DMS79 (cell line): Measurements from ENCODE around the gene FAM50B.
"Not testable (repeated sequence)": the region's sequence is repeated elsewhere in the genome, so short reads cannot be mapped to it uniquely, and the experiment has no call there.

ENCODE experiments used
- DNase-seq: peaks from one replicate; lab custom pipeline; 2025; lab: John Stamatoyannopoulos, UW

The FAM50B gene

DNA sequence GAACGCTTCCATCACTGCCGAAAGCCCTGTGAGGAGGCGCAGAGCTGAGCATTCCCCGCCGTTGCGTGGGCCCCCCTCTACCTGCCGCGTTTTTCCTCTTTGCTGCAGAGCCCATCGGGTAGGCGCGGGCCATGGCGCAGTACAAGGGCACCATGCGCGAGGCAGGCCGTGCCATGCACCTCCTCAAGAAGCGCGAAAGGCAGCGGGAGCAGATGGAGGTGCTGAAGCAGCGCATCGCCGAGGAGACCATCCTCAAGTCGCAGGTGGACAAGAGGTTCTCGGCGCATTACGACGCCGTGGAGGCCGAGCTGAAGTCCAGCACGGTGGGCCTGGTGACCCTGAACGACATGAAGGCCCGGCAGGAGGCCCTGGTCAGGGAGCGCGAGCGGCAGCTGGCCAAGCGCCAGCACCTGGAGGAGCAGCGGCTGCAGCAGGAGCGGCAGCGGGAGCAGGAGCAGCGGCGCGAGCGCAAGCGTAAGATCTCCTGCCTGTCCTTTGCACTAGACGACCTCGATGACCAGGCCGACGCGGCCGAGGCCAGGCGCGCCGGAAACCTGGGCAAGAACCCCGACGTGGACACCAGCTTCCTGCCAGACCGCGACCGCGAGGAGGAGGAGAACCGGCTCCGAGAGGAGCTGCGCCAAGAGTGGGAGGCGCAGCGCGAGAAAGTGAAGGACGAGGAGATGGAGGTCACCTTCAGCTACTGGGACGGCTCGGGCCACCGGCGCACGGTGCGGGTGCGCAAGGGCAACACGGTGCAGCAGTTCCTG is 693 bp downstream of the FAM50B start:
- no peak for DNase-seq

DNA sequence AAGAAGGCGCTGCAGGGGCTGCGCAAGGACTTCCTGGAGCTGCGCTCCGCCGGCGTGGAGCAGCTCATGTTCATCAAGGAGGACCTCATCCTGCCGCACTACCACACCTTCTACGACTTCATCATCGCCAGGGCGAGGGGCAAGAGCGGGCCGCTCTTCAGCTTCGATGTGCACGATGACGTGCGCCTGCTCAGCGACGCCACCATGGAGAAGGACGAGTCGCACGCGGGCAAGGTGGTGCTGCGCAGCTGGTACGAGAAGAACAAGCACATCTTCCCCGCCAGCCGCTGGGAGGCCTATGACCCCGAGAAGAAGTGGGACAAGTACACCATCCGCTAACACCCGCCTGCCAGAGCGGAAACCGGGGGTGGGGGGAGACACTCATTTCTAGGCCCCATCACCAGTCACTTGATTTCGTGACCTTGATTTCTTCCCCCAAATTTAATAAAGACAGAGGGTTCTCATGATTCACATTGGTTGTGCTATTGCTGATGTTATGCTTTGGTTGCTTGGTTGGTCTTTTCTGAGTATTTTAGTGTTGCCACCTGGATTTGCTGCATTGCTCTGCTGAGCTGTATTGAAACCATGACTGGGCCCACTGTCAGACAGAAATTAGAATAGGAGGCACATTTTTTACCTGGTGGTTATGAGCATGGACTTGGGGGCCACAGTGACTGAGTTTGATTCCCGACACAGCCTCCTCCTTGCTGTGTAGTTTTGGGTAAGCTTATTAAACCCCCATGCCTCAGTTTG is 1.5 kb downstream of the FAM50B start:
- no peak for DNase-seq

DNA sequence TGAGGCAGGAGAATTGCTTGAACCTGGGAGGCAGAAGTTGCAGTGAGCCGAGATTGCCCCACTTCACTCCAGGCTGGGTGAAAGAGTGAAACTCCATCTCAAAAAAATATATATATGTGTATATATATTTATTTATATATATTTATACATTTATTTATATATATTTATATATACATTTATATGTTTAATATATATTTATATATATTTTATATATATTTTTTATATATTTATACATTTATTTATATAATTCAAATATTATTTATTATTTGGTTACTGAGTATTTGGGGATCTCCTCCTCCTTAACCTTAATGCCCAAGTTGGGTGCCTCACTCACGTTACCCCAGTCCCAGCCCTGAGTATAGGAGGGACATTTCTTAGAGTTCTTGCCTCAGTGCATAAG is 2.7 kb downstream of the FAM50B start:
- no peak for DNase-seq

- DNase-seq, result no peak
Observed at GRCh38 chr6:3852391-3852790, 3.2 kb downstream of the FAM50B start.

GRCh38 chr6:3855866-3856265 is 6.7 kb downstream of the FAM50B start:
- DNase-seq, result no peak

DNA sequence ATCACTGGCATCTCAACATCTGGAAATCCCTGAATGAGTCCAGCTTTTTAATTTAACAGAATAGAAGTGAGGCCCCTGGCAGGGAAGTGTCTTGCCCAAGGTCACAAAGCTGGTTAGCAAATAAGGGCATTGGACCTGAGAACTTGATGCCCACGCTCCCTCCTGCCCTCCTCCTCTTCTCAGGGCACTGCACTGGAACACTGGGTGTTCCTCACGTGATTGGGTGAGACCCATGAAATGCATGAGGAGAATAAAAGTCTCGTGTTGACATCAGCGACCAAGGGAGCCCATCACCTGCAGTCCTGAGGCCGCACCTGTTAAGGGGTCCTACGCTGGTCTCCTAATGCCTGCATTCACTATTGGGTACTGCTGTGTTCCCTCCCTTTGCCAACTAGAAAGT is 7.4 kb downstream of the FAM50B start:
- DNase-seq, result no peak

GRCh38 chr6:3857468-3858456 is 8.6 kb downstream of the FAM50B start:
- DNase-seq, result no peak

- no peak for DNase-seq
Observed at GRCh38 chr6:3859878-3860552, 10.8 kb downstream of the FAM50B start.

DNA sequence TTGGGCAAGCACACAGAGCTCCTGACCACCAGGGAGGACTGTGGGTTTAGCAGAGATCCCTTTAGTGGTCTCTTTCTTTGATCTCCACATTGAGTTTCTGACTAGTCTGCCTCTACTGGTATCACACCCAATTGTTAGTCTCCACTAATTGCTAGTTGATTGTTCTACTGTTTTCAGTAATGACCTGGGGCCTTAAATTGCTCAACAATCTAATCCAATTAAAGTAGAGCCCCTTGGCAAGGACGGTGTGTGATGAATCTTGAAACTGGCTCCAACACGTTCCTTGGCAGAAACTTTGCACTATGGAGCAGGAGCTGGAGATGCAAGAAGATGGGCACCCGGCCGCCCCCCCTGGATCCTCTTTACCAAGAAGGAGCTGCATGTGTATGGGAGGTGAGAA is 12.3 kb downstream of the FAM50B start:
- DNase-seq, result no peak

DNA sequence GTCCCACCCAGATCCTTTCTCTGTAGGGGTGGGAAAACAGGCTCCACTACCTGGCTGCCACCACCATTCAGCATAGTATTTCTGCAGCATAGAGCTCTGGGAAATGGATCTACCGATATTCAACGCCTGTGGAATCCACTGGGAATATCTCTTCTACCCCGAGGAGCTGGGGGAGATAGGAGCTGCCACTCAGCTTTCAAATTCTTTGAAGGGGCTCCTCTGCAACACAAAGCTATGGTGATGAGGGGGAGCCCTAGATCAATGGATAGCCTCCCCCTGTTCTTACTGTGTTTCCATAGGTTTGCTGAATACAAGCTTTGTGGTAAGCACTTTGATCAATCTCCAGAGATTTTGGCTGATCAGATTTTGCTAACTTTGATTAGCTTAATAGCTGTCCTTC is 12.9 kb downstream of the FAM50B start:
- no peak for DNase-seq

DNA sequence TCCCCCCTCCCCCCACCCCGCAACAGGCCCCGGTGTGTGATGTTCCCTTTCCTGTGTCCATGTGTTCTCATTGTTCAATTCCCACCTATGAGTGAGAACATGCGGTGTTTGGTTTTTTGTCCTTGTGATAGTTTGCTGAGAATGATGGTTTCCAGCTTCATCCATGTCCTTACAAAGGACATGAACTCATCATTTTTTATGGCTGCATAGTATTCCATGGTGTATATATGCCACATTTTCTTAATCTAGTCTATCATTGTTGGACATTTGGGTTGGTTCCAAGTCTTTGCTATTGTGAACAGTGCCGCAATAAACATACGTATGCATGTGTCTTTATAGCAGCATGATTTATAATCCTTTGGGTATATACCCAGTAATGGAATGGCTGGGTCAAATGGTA is 14.1 kb downstream of the FAM50B start:
- DNase-seq, result not testable (repeated sequence)

- DNase-seq, result no peak
Observed at GRCh38 chr6:3865463-3865862, 16.3 kb downstream of the FAM50B start.

DNA sequence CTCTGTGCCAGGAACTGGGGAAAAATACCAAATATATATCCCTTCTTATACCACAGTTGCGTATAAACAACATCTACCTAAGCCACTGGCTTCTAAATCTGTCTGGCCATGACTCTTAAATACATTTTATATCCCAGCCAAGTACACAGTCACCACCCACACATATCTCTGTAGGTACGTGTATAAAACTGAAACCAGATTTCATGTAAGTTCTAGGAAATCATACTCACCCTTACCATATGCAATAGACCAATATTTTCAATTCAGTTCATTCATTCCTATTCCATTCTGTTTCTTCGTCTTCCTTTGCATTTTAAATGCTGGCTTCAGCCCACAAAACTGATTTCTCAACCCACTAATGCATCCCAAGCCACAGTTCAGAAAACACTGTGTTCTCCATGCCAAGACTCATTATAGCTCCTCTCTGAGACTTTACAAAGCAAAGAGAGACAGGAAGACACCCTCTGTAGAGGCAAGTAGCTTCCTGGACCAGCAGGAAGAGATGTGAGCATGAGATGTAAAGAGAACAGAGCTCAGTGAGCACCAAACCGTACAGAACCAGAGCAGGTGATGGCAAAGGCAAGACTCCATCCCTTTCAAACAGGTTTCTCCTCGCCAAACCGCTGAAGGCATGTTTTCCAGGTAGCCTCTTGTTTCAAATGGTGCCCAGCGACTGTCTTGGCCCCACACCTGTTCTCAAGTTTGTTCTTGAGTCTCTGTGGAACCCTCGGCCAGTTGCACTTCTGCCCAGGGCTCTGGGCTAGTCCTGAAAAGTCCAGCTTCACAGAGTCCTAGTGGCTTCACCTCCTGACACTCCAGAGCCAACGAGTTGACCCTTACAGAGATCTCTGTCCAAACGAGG is 18.7 kb downstream of the FAM50B start:
- no peak for DNase-seq

- no peak for DNase-seq
Observed at GRCh38 chr6:3868544-3868943, 19.4 kb downstream of the FAM50B start.

DNA sequence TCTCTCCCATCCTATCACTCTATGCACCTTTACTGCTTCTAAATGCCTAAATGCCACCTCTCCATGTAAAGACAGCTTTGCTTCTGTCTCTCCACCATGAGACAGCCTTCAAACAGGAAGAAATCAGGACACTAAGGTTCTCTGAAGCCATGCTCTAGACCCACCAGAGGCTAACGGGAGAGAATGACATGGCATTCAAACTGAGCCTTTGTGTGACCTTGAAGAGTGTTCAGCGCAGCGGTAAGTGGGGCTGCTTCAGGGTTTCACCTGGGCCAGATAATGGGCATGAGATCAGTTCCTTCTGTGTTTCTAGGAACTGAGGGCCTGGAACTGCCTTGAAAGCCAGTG is 20.1 kb downstream of the FAM50B start:
- DNase-seq, result no peak

DNA sequence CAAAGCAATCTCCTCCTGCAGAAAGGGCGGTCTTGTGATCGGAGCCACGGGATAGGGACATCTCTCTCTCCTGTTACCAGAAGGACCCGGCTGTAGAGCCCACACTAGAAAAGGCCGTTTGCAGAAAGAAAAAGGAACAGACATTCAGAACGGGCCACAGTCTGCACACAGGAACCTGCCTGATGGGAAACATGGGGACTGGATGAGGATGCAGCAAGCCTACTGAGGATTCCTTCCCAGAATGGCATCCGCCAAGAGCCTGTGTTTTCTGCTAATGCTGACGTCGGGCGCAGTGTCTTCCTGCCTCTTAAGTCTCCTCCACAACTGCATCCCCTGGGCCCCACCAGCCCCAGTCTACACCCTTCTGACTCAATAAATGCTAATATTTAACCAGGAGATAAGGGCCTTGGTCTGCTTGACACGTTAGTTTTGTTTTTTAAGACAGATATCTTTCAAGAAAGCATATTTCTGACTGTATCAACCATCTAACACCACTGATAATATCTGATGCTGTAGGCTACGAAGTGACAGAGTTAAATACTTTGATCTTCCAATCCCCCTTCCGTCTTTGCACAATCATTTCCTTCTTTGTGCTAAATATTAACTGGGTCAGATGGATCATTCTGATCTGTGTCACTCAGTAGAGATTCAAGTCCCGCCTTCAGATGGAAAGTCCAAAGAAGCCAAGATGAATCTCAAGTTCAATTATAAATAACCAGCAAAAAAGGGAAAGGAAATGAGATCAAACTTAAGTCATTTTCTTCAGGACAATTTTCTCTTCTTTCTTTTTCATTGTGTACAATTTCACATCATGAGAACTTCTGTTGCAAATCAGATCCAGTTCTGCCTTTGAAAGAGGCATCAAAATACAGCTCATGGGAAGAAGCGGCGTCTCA is 20.7 kb downstream of the FAM50B start:
- no peak for DNase-seq

GRCh38 chr6:3870528-3870925 is 21.4 kb downstream of the FAM50B start:
- DNase-seq, result no peak

DNA sequence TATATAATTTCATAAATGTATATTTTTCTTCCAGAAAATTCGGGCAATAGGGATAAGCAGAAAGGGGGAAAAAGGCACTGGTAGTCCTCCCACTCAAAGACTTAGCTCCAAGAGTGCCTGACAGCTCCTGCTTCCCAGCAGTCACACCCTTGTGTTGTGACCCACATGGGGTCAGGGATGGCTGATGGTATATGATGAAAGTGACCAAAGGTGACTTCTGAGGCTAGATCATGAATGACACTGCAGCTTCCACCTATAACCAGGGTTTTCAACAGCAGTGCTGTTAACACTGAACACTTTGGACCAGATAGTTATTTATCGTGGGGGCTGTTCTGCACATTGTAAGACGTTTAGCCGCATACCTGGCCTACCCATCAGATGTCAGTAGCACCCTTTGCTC is 22.3 kb downstream of the FAM50B start:
- DNase-seq, result no peak

DNA sequence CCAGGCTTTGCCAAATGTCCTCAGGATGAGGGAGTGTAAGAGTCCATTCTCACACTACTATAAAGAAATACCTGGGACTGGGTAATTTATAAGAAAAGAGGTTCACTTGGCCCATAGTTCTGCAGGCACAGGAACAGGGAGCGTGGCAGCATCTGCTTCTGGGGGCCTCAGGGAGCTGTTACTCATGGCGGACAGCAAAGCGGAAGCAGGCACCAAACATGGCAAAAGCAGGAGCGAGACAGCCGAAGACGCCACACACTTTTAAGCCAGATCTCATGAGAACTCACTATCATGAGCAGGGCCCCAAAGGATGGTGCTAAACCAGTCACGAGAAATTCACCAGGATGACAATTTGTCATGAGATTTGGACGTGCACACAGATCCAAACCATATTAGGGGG is 22.8 kb downstream of the FAM50B start:
- DNase-seq, result no peak

DNA sequence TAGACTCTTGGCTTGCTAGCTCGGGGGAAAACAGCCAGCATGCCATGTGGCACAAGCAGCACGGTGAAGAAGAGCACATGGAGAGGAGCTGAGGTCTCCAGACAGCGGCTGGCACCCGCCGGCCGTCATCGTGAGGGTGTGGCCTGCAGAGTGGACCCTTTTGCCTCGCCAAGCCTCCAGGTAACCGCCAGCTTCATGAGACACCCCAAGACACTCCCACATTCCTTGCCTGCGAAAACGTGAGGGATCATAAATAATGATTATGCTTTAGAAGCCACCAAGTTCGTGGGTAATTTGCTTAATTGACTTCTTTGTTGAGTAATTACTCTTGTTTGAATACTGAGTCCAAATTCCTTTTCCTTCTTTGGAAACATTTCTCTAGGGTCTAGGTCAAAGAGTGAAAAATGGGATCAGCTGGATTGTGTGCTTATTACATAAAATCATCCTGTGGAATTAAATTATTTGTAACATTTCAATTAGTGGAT is 23.2 kb downstream of the FAM50B start:
- DNase-seq, result no peak
